ENCODE measurements around the gene NEUROG1.
A peak's percentile ranks its signal among the peaks of the same experiment; 100 is the strongest.

The NEUROG1 gene

GRCh38 chr5:135547590-135548254 is 12.0 kb upstream of the NEUROG1 start:
- Mint-ChIP-seq H3K4me3 (no peak overlapping the region), H3K27me3 (peaks cover 56% of the 10 kb centered on the region), H3K9me3 (no peaks in the 10 kb centered on the region), H3K4me1 (peaks cover 12% of the 10 kb centered on the region), H3K36me3 (no peaks in the 10 kb centered on the region), H3K27ac (no peak overlapping the region)

GRCh38 chr5:135546912-135547311 is 11.1 kb upstream of the NEUROG1 start:
- Mint-ChIP-seq H3K36me3 (no peaks in the 10 kb centered on the region), H3K4me1 (peaks cover 12% of the 10 kb centered on the region), H3K9me3 (no peaks in the 10 kb centered on the region), H3K27ac (no peak overlapping the region), H3K27me3 (peaks cover 55% of the 10 kb centered on the region), H3K4me3 (no peak overlapping the region)

GRCh38 chr5:135546101-135546500 is 10.3 kb upstream of the NEUROG1 start:
- Mint-ChIP-seq H3K27me3 (peaks cover 58% of the 10 kb centered on the region), H3K27ac (no peak overlapping the region)

GRCh38 chr5:135545099-135545498 is 9.3 kb upstream of the NEUROG1 start:
- Mint-ChIP-seq H3K36me3 (no peaks in the 10 kb centered on the region), H3K9me3 (no peaks in the 10 kb centered on the region), H3K27me3 (peaks cover 63% of the 10 kb centered on the region), H3K4me1 (peaks cover 12% of the 10 kb centered on the region), H3K4me3 (peak overlapping the region; percentile 86), H3K27ac (no peak overlapping the region)

More at GRCh38 chr5:135546101-135546500, 10.3 kb upstream of the NEUROG1 start:
- Mint-ChIP-seq H3K9me3 (no peaks in the 10 kb centered on the region), H3K36me3 (no peaks in the 10 kb centered on the region), H3K4me3 (no peak overlapping the region), H3K4me1 (peaks cover 12% of the 10 kb centered on the region)

GRCh38 chr5:135543485-135544304 is 7.9 kb upstream of the NEUROG1 start:
- Mint-ChIP-seq H3K36me3 (no peaks in the 10 kb centered on the region), H3K4me3 (peak overlapping the region; percentile 86), H3K27me3 (peaks cover 61% of the 10 kb centered on the region), H3K9me3 (no peaks in the 10 kb centered on the region), H3K4me1 (peaks cover 12% of the 10 kb centered on the region), H3K27ac (no peak overlapping the region)

GRCh38 chr5:135543001-135543484 is 7.3 kb upstream of the NEUROG1 start:
- H3K36me3 Mint-ChIP-seq: no peaks in the 10 kb centered on the region
- peaks cover 60% of the 10 kb centered on the region for H3K27me3 Mint-ChIP-seq
- H3K27ac Mint-ChIP-seq: no peak overlapping the region

GRCh38 chr5:135541807-135542502 is 6.2 kb upstream of the NEUROG1 start:
- H3K9me3 Mint-ChIP-seq: no peaks in the 10 kb centered on the region
- no peak overlapping the region for H3K27ac Mint-ChIP-seq
- peaks cover 12% of the 10 kb centered on the region for H3K4me1 Mint-ChIP-seq
- H3K36me3 Mint-ChIP-seq: no peaks in the 10 kb centered on the region
- H3K4me3 Mint-ChIP-seq: no peak overlapping the region
- peaks cover 65% of the 10 kb centered on the region for H3K27me3 Mint-ChIP-seq

More at GRCh38 chr5:135543001-135543484, 7.3 kb upstream of the NEUROG1 start:
- H3K9me3 Mint-ChIP-seq: no peaks in the 10 kb centered on the region
- H3K4me1 Mint-ChIP-seq: peaks cover 12% of the 10 kb centered on the region
- peak overlapping the region; percentile 83 for H3K4me3 Mint-ChIP-seq

GRCh38 chr5:135539430-135540005 is 3.8 kb upstream of the NEUROG1 start:
- H3K27me3 Mint-ChIP-seq: peaks cover 52% of the 10 kb centered on the region
- H3K36me3 Mint-ChIP-seq: no peaks in the 10 kb centered on the region
- H3K27ac Mint-ChIP-seq: no peak overlapping the region
- peaks cover 17% of the 10 kb centered on the region for H3K4me1 Mint-ChIP-seq
- H3K4me3 Mint-ChIP-seq: no peak overlapping the region
- H3K9me3 Mint-ChIP-seq: no peaks in the 10 kb centered on the region

- no peak overlapping the region for H3K27ac Mint-ChIP-seq
- H3K9me3 Mint-ChIP-seq: no peaks in the 10 kb centered on the region
- H3K4me1 Mint-ChIP-seq: peaks cover 12% of the 10 kb centered on the region
- no peaks in the 10 kb centered on the region for H3K36me3 Mint-ChIP-seq
- H3K4me3 Mint-ChIP-seq: no peak overlapping the region
- H3K27me3 Mint-ChIP-seq: peaks cover 56% of the 10 kb centered on the region
Observed at GRCh38 chr5:135538261-135538660, 2.5 kb upstream of the NEUROG1 start.

- Mint-ChIP-seq H3K9me3 (no peaks in the 10 kb centered on the region), H3K36me3 (no peaks in the 10 kb centered on the region)
Observed at GRCh38 chr5:135537745-135538144, 2.0 kb upstream of the NEUROG1 start.

GRCh38 chr5:135537271-135537670 is 1.5 kb upstream of the NEUROG1 start:
- Mint-ChIP-seq H3K9me3 (no peaks in the 10 kb centered on the region), H3K4me1 (peaks cover 7% of the 10 kb centered on the region)

More at GRCh38 chr5:135537745-135538144, 2.0 kb upstream of the NEUROG1 start:
- Mint-ChIP-seq H3K4me3 (no peak overlapping the region), H3K27me3 (peaks cover 52% of the 10 kb centered on the region), H3K4me1 (peaks cover 7% of the 10 kb centered on the region), H3K27ac (no peak overlapping the region)

GRCh38 chr5:135535420-135535819 is 344 bp downstream of the NEUROG1 start:
- Mint-ChIP-seq H3K27ac (no peak overlapping the region), H3K36me3 (no peaks in the 10 kb centered on the region), H3K4me3 (no peak overlapping the region), H3K4me1 (peaks cover 7% of the 10 kb centered on the region), H3K27me3 (peaks cover 52% of the 10 kb centered on the region), H3K9me3 (peaks cover 4% of the 10 kb centered on the region)

More at GRCh38 chr5:135537271-135537670, 1.5 kb upstream of the NEUROG1 start:
- H3K27me3 Mint-ChIP-seq: peaks cover 53% of the 10 kb centered on the region
- no peaks in the 10 kb centered on the region for H3K36me3 Mint-ChIP-seq
- H3K4me3 Mint-ChIP-seq: no peak overlapping the region
- H3K27ac Mint-ChIP-seq: no peak overlapping the region

GRCh38 chr5:135534609-135535419 is 950 bp downstream of the NEUROG1 start:
- Mint-ChIP-seq H3K9me3 (peaks cover 4% of the 10 kb centered on the region), H3K27ac (no peak overlapping the region), H3K27me3 (peaks cover 52% of the 10 kb centered on the region), H3K36me3 (no peaks in the 10 kb centered on the region), H3K4me3 (no peak overlapping the region), H3K4me1 (peaks cover 7% of the 10 kb centered on the region)

GRCh38 chr5:135533794-135534193 is 2.0 kb downstream of the NEUROG1 start:
- Mint-ChIP-seq H3K27ac (no peak overlapping the region), H3K36me3 (no peaks in the 10 kb centered on the region), H3K27me3 (peaks cover 47% of the 10 kb centered on the region), H3K9me3 (peaks cover 4% of the 10 kb centered on the region), H3K4me3 (no peak overlapping the region), H3K4me1 (peaks cover 7% of the 10 kb centered on the region)
